ENCODE data around the gene RFTN1. TPM values are rescaled to one million over a fixed set of nuclear protein-coding genes. Genes with fewer than 3 reads are reported as not detected.

Gene RFTN1
- total and polyA plus RNA-seq, 2 donors from 2014 or later: 15.3 to 34.1 TPM

- TF ChIP-seq CTCF (IDR thresholded peaks at IDR 0.05; ENCODE audit: borderline replicate concordance, extremely low read depth, insufficient read depth): no peak
- DNase-seq (peak in 1 of 5 donors; percentile 53), FAIRE-seq (no peak)
- H3K27ac ChIP-seq (ENCODE audit: low read depth in 2 of 2, low read length in 2 of 2): no peak overlapping the region
- H3K4me3 ChIP-seq (ENCODE audit: low read length in 3 of 3): no peak overlapping the region
- no peaks in the 10 kb centered on the region for H3K27me3 ChIP-seq (ENCODE audit: control insufficient read depth, insufficient read depth, low read length)
- no peaks in the 10 kb centered on the region for H3K4me1 ChIP-seq (ENCODE audit: control insufficient read depth in 2 of 3, insufficient read depth in 2 of 3, low read depth in 1 of 3, low read length in 3 of 3)
- H3K9me3 ChIP-seq (ENCODE audit: control insufficient read depth in 2 of 3, insufficient read depth in 1 of 3, low read length in 3 of 3): no peaks in the 10 kb centered on the region
- intact Hi-C loops (cut with DNase I): no loop called here
- no peaks in the 10 kb centered on the region for H3K36me3 ChIP-seq (ENCODE audit: control insufficient read depth in 2 of 3, insufficient read depth in 3 of 3, low read length in 3 of 3)
- no peak overlapping the region for H3K9ac ChIP-seq (ENCODE audit: low read length in 3 of 3)
These were observed 56.6 kb downstream of the RFTN1 start for GRCh38 chr3:16456784-16457415.

- no peak overlapping the region for H3K9ac ChIP-seq (ENCODE audit: low read length in 3 of 3)
- H3K27me3 ChIP-seq (ENCODE audit: control insufficient read depth, insufficient read depth, low read length): no peaks in the 10 kb centered on the region
- no peak for FAIRE-seq
- H3K27ac ChIP-seq (ENCODE audit: low read depth in 2 of 2, low read length in 2 of 2): no peak overlapping the region
- no peaks in the 10 kb centered on the region for H3K4me1 ChIP-seq (ENCODE audit: control insufficient read depth in 2 of 3, insufficient read depth in 2 of 3, low read depth in 1 of 3, low read length in 3 of 3)
- intact Hi-C loops (cut with DNase I): no loop called here
- H3K36me3 ChIP-seq (ENCODE audit: control insufficient read depth in 2 of 3, insufficient read depth in 3 of 3, low read length in 3 of 3): no peaks in the 10 kb centered on the region
- no peaks in the 10 kb centered on the region for H3K9me3 ChIP-seq (ENCODE audit: control insufficient read depth in 2 of 3, insufficient read depth in 1 of 3, low read length in 3 of 3)
- TF ChIP-seq CTCF (IDR thresholded peaks at IDR 0.05; ENCODE audit: borderline replicate concordance, extremely low read depth, insufficient read depth): no peak
- no peak for DNase-seq
- H3K4me3 ChIP-seq (ENCODE audit: low read length in 3 of 3): no peak overlapping the region
These were observed 57.5 kb downstream of the RFTN1 start for GRCh38 chr3:16455966-16456365.

GRCh38 chr3:16455001-16455400 lies 58.5 kb downstream of the RFTN1 start:
- Histone ChIP-seq H3K36me3 (ENCODE audit: control insufficient read depth in 2 of 3, insufficient read depth in 3 of 3, low read length in 3 of 3) (no peaks in the 10 kb centered on the region), H3K27ac (ENCODE audit: low read depth in 2 of 2, low read length in 2 of 2) (no peak overlapping the region), H3K9ac (ENCODE audit: low read length in 3 of 3) (no peak overlapping the region), H3K4me3 (ENCODE audit: low read length in 3 of 3) (no peak overlapping the region), H3K27me3 (ENCODE audit: control insufficient read depth, insufficient read depth, low read length) (no peaks in the 10 kb centered on the region), H3K4me1 (ENCODE audit: control insufficient read depth in 2 of 3, insufficient read depth in 2 of 3, low read depth in 1 of 3, low read length in 3 of 3) (no peaks in the 10 kb centered on the region), H3K9me3 (ENCODE audit: control insufficient read depth in 2 of 3, insufficient read depth in 1 of 3, low read length in 3 of 3) (no peaks in the 10 kb centered on the region)
- DNase-seq: peak in 2 of 5 donors; percentile 19 to 52
- intact Hi-C loops (cut with DNase I): no loop called here
- FAIRE-seq: no peak
- no peak for TF ChIP-seq CTCF (IDR thresholded peaks at IDR 0.05; ENCODE audit: borderline replicate concordance, extremely low read depth, insufficient read depth)

- no peak for TF ChIP-seq CTCF (IDR thresholded peaks at IDR 0.05; ENCODE audit: borderline replicate concordance, extremely low read depth, insufficient read depth)
These were observed 61.2 kb downstream of the RFTN1 start for GRCh38 chr3:16452261-16452660.

More at GRCh38 chr3:16452261-16452660, 61.2 kb downstream of the RFTN1 start:
- Histone ChIP-seq H3K27ac (ENCODE audit: low read depth in 2 of 2, low read length in 2 of 2) (no peak overlapping the region), H3K4me1 (ENCODE audit: control insufficient read depth in 2 of 3, insufficient read depth in 2 of 3, low read depth in 1 of 3, low read length in 3 of 3) (peaks cover 0 to 2% (median 0%) of the 10 kb centered on the region in 3 donors), H3K36me3 (ENCODE audit: control insufficient read depth in 2 of 3, insufficient read depth in 3 of 3, low read length in 3 of 3) (no peaks in the 10 kb centered on the region), H3K27me3 (ENCODE audit: control insufficient read depth, insufficient read depth, low read length) (no peaks in the 10 kb centered on the region), H3K9ac (ENCODE audit: low read length in 3 of 3) (no peak overlapping the region), H3K4me3 (ENCODE audit: low read length in 3 of 3) (no peak overlapping the region), H3K9me3 (ENCODE audit: control insufficient read depth in 2 of 3, insufficient read depth in 1 of 3, low read length in 3 of 3) (no peaks in the 10 kb centered on the region)
- intact Hi-C loops (cut with DNase I): no loop called here
- FAIRE-seq (no peak), DNase-seq (no peak)
